GM10847 (cell line): Measurements from ENCODE around the gene METTL18.

Experiments used
- POLR2A ChIP-seq: IDR thresholded peaks from 2 replicates; pipeline ENCODE4 v1.6.1; 2011; ENCODE audit not compliant: insufficient read length; ENCODE audit errors: extremely low read depth

METTL18 gene

GRCh38 chr1:169794530-169795416 is at the start of gene METTL18:
TSS of gene METTL18 (minus strand) at chr1:169794907. CDS start at chr1:169793695, 1,212 bp downstream.
- no peak for TF ChIP-seq POLR2A

DNA sequence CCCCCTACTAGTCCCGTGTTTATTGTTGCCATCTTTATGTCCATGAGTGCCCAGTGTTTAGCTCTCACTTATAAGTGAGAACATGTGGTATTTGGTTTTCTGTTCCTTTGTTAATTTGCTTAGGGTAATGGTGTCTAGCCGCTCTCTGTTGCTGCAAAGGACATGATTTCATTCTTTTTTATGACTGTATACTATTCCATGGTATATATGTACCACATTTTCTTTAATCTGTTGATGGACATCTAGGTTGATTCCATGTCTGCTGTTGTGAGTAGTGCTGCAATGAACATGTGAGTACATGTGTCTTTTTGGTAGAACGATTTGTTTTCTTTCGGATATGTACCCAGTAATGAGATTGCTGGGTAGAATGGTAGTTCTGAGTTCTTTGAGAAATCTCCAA is 44.2 kb upstream of the METTL18 start:
- no peak for TF ChIP-seq POLR2A

DNA sequence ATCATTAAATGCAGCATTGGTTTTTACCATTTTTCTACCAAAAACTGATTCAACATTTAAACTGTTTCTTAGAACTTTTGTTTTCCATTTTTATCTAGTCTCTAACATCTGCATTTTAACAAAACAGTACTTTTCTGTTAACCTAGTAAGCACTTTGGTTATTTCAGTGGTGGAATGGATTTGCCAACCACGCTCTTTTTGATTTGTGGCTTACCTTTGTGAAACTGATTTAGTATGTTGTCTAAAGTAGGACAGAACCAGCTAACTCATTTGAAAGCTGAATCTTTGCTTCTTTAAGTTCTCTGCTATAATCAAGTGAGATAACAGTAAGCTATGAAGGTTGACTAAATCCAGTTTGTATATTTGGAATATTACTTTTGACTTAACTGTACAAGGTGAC is 41.5 kb upstream of the METTL18 start:
- no peak for TF ChIP-seq POLR2A

- TF ChIP-seq POLR2A, result no peak
Measured at GRCh38 chr1:169835647-169836046, 40.9 kb upstream of the METTL18 start.

GRCh38 chr1:169834869-169835268 is 40.2 kb upstream of the METTL18 start:
- TF ChIP-seq POLR2A, result no peak

- no peak for TF ChIP-seq POLR2A
Measured at GRCh38 chr1:169833179-169833901, 38.6 kb upstream of the METTL18 start.

DNA sequence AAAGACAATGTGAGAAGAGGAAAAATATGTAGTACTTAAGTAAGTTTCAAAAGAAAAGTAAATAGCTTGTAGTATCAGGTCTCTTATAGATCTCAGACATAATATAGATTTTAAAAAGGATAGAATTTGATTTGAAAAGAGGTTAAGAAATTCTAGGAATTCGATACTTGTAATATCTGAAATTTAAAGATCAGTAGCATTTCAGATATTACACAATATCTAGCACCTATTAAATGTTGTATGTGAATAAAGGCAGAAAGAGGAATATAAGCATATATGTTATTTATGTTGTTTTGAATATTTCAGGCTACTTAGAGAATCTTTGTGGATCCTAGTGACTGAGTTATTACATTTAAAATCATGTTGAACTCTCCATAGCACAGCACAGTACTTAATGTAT is 35.0 kb upstream of the METTL18 start:
- TF ChIP-seq POLR2A, result no peak

DNA sequence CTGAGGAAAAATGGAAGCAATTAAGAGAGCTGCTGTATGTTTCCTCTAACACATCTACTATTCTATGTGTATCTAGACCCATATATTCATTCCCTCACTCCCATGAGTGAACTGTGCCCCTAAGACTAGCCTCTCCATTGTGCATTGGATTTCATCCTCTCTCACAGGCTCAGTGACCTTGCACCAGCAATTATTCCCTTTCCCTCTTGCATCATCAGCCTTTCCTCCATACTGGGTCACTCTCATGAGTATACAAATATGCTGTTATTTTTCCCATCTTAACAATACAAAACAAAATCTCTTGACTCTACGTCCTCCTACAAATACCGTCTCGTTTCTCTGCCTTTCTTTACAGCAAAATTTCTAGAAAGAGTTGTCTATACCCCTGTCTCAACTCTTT is 29.4 kb upstream of the METTL18 start:
- no peak for TF ChIP-seq POLR2A

- TF ChIP-seq POLR2A, result no peak
Measured at GRCh38 chr1:169821500-169821899, 26.8 kb upstream of the METTL18 start.

GRCh38 chr1:169816617-169817016 is 21.9 kb upstream of the METTL18 start:
- TF ChIP-seq POLR2A, result no peak

DNA sequence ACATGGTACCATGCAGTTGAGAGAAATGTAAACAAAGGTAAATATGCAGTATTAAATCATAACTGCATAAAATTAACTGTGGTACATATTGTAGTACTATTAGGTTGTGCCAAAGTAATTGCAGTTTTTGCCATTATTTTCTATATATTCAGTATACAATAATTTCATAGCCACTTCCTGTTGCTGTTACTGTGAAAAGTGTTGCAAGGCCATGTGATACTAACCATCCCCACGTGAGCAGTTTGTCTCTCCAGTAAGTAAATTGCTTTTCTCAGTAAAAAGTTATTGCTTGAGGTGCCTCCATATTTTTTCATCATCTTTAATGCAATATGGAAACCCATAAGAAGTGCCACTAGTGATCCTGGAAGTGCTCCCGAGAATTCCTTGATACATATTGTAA is 19.6 kb upstream of the METTL18 start:
- no peak for TF ChIP-seq POLR2A

DNA sequence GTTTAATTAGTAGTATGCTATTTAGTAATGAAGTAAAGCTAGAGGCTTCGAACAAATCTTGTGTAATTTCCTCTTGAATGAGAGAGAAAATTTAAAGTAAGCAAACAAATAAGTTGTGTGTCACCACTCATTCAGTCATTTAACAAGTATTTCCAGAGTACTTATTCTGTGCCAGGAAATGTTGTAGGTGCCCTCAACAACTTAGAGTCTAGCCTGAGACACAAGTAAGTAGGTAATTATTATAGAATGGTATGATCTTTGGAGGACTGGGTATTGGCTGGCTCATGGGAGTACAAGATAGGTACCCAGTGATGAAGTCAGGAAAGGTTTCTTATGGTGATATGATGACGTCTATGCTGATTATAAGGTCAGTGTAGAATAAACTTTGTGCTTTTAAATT is 17.4 kb upstream of the METTL18 start:
- no peak for TF ChIP-seq POLR2A

DNA sequence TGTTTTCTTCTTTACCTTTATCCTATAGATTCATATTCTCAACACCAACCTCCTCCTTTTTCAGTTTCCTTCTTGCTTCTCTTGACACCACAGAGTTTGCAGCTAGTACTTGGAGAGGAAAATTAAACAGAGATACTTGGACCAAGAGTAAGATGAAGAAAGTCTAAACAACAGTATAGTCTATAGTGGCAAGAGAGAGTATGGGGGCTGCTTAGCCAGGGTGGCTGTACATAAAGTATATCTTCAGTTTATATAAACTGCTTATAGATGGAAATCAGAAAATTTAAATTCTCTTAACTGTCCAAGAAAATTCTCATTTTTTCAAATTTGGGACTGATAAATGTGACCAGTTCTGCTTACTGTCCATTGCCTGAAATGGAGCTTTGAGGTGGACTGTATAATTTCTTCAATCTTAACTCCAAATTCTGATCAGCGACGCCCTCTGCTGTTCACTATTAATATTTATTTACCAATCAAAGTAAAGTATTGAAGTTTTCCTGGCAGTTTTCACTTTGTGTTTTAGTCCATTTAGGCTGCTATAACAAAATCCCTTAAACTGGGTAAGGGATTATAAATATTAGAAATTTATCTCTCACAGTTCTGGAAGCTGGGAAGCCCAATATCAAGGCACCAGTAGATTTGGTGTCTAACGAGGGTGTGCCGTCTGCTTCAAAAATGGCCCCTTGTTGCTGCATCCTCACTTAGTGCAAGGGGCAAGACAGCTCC is 14.8 kb upstream of the METTL18 start:
- no peak for TF ChIP-seq POLR2A

DNA sequence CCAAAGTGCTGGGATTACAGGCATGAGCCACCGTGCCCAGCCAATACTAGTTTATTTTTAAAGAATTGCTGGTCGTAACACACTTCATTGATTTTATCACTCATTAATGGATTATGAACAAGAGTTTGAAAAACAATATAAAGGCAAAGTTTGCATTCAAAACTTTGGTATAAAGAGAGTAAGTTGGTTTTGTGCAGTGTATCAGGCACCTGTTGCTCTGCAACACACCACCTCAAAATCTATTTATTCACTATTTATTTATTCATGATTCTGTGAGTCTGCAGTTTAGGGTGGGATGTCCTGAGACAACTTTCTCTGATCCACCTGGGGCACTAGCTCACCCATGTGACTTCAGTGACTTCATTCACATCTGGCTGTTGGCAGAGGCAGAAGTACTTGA is 10.2 kb upstream of the METTL18 start:
- no peak for TF ChIP-seq POLR2A

GRCh38 chr1:169802888-169803287 is 8.2 kb upstream of the METTL18 start:
- no peak for TF ChIP-seq POLR2A

DNA sequence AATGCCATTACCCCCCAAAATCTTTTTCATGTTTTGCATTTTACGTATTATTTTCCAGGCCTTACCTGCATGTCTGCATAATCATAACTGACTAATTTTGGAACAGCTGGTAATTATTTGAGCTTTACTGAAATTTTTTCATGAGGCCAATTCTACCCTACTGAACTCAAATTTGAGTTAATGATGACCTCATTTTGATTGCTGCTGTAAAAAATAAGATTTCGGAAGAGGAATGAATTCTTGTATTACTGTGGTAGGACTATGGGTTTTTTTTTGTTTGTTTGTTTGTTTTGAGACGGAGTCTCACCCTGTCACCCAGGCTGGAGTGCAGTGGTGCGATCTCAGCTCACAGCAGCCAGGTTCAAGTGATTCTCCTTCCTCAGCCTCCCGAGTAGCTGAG is 2.6 kb upstream of the METTL18 start:
- TF ChIP-seq POLR2A, result no peak
